CD8-positive, alpha-beta memory T cell (primary cell): Measurements from ENCODE around the gene DICER1. TPM values are rescaled to one million over a fixed set of nuclear protein-coding genes. Genes with fewer than 3 reads are reported as not detected.
A peak's percentile ranks its signal among the peaks of the same experiment; 100 is the strongest.

Source experiments
- CTCF ChIA-PET: fragments of 350-600 bp; sonication (Branson Sonifier 250); formaldehyde crosslinking; loops from one replicate; lab custom pipeline; 2021; ENCODE audit warnings: antibody characterized with exemption; lab: Charles Lee
- POLR2A ChIA-PET: fragments of 350-600 bp; sonication (Branson Sonifier 250); formaldehyde crosslinking; loops from one replicate; lab custom pipeline; 2021; ENCODE audit warnings: antibody characterized with exemption; lab: Charles Lee
- DNase-seq, 5 donors: peaks; one replicate each; pipeline versions ENCODE4 v3.0.0 to v3.0.0-alpha.2; 2020 to 2022; ENCODE audit warnings: mixed read lengths in 1 of 5
- H3K27ac ChIP-seq: one replicate; pipeline ENCODE4 v1.7.0; 2013; ENCODE audit warnings: low read depth, mild to moderate bottlenecking, low read length, moderate library complexity
- H3K27me3 ChIP-seq: 2 replicates; pipeline ENCODE4 v1.7.0; 2013; ENCODE audit warnings: low read length, mild to moderate bottlenecking; ENCODE audit not compliant: insufficient read depth, poor library complexity, severe bottlenecking
- H3K36me3 ChIP-seq: 2 replicates; pipeline ENCODE4 v1.7.0; 2013; ENCODE audit warnings: mild to moderate bottlenecking, low read length, moderate library complexity; ENCODE audit not compliant: insufficient read depth
- H3K4me1 ChIP-seq: 2 replicates; pipeline ENCODE4 v1.7.0; 2013; ENCODE audit warnings: mild to moderate bottlenecking, low read length, moderate library complexity; ENCODE audit not compliant: insufficient read depth
- H3K4me3 ChIP-seq: 2 replicates; pipeline ENCODE4 v1.7.0; 2013; ENCODE audit warnings: mild to moderate bottlenecking, low read length
- H3K9me3 ChIP-seq: 2 replicates; pipeline ENCODE4 v1.7.0; 2013; ENCODE audit warnings: mild to moderate bottlenecking, low read length
- H3K27ac Mint-ChIP-seq, 8 donors: one replicate each; pipeline ENCODE4 v1.8.0; 2020 to 2021; ENCODE audit warnings: mixed read lengths in 8 of 8, mild to moderate bottlenecking in 6 of 8, inconsistent platforms in 3 of 8, moderate library complexity in 3 of 8
- H3K27me3 Mint-ChIP-seq, 2 donors: one replicate each; pipeline ENCODE4 v1.8.0; 2020 to 2021; ENCODE audit warnings: mixed read lengths in 2 of 2, mild to moderate bottlenecking in 1 of 2, moderate library complexity in 1 of 2
- H3K36me3 Mint-ChIP-seq, 3 donors: one replicate each; pipeline ENCODE4 v1.8.0; 2020 to 2021; ENCODE audit warnings: mixed read lengths in 3 of 3, inconsistent platforms in 1 of 3, mild to moderate bottlenecking in 1 of 3
- H3K4me1 Mint-ChIP-seq, 3 donors: one replicate each; pipeline ENCODE4 v1.8.0; 2020 to 2021; ENCODE audit warnings: mixed read lengths in 3 of 3, inconsistent platforms in 1 of 3, mild to moderate bottlenecking in 1 of 3
- H3K4me3 Mint-ChIP-seq, 7 donors: one replicate each; pipeline ENCODE4 v1.8.0; 2020 to 2021; ENCODE audit warnings: mixed read lengths in 7 of 7, mild to moderate bottlenecking in 6 of 7, moderate library complexity in 4 of 7, inconsistent platforms in 2 of 7
- H3K9me3 Mint-ChIP-seq, 5 donors: one replicate each; pipeline ENCODE4 v1.8.0; 2020 to 2022; ENCODE audit warnings: mixed read lengths in 5 of 5, mild to moderate bottlenecking in 3 of 5, moderate library complexity in 2 of 5, inconsistent platforms in 1 of 5
- polyA plus RNA-seq: library from polyadenylated mRNA; unstranded; fragments of 300-500 nt; fragmentation: Illumina TruSeq; gene quantifications from one replicate; pipeline ENCODE4 v1.2.3, GENCODE V29; 2021
- total RNA-seq, 2 experiments: library from RNA; stranded (reverse); gene quantifications; one replicate each; pipeline ENCODE4 v1.2.3, GENCODE V29; 2021

DICER1 gene
- total and polyA plus RNA-seq, 3 experiments from 2014 or later = 15.0 to 62.0 (median 57.9) TPM

DNA sequence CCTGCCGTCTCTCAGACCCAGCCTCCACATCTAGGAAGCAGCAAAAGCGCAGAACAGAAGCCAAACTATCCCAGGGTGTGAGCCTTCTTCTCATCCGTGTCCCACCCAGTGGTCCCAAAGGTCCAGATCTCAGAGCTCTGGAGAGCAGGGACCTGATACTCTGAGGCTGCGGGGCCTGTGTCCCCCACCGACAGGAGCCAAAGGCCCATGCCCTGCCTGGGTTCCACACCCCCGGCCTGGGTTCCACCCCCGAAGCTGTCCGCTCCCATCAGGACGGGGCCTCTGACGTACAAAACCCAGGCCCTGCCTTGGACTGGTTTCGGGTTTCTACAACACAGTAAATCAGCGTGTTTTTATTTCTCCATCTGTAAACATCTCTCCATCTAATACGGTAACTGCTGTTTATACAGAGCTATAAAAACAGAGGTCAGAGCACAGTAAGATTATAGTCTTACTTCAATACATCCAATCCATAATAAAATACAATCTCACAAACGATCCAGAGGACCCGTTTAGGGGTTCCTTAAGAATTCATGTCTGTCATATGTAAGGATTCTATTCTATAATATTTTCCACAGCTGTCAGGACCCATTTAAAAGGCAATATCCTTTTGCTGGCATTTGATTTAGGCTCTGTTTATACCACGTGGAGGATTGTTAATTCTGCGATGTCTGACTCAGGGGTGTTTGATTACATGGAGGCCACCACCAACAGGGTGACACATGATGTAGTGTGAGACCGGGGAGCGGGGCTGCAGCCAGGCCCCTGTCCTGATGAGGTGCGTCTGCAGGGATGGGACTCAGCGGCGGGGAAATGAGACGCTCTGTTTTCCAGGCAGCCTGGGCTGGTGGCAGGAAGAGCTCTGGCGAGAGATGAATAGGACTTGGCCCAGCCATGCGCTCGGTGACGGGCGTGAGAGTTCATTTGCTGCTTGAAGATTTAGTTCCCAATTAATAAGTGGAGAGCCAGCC lies 110.3 kb downstream of the DICER1 start:
- Mint-ChIP-seq H3K4me3 (no peak overlapping the region), H3K27ac (no peak overlapping the region), H3K36me3 (no peaks in the 10 kb centered on the region), H3K4me1 (no peaks in the 10 kb centered on the region), H3K9me3 (no peaks in the 10 kb centered on the region), H3K27me3 (peaks cover 1 to 27% of the 10 kb centered on the region in 2 donors)
- Histone ChIP-seq H3K4me1 (no peaks in the 10 kb centered on the region), H3K9me3 (no peaks in the 10 kb centered on the region), H3K4me3 (no peak overlapping the region), H3K36me3 (no peaks in the 10 kb centered on the region), H3K27me3 (no peaks in the 10 kb centered on the region), H3K27ac (no peak overlapping the region)
- CTCF ChIA-PET = no interaction called here
- POLR2A ChIA-PET = no interaction called here
- no peak for DNase-seq

DNA sequence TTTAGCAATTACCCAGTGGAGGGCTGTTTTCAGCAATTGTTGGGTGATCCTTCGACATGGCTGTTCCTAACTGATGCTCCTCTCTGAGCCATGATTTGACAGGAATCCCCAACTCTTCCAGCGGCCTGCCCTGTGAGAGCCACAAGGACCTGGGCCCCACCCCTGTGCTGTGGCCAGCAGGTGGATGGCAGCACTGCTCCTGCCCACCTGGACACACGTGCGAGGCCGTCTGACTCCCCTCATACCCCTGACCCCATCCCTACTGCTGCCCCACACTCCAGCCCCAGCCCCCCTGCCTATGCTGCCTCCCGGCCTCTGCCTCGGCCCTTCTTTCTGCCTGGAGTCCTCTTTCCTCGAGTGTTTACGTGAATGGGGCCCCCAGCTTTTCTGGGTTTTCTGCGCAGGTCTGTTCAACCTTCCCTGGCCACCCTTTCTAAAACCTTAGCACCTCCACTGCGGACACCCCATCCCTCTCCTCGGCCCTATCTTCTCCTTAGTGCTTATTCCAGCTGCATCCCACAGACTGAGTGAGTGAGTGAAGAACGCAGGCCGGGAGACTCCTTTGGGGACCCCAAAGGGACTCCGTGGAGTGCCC lies 111.4 kb downstream of the DICER1 start:
- Mint-ChIP-seq H3K27ac (no peak overlapping the region), H3K4me1 (no peaks in the 10 kb centered on the region), H3K9me3 (no peaks in the 10 kb centered on the region), H3K4me3 (no peak overlapping the region), H3K36me3 (no peaks in the 10 kb centered on the region), H3K27me3 (peaks cover 2 to 32% of the 10 kb centered on the region in 2 donors)
- DNase-seq = no peak
- H3K27ac ChIP-seq = no peak overlapping the region
- H3K4me1 ChIP-seq = no peaks in the 10 kb centered on the region
- H3K9me3 ChIP-seq = no peaks in the 10 kb centered on the region
- H3K27me3 ChIP-seq = no peaks in the 10 kb centered on the region
- H3K4me3 ChIP-seq = no peak overlapping the region
- ChIA-PET CTCF (no interaction called here), POLR2A (no interaction called here)
- H3K36me3 ChIP-seq = no peaks in the 10 kb centered on the region

DNA sequence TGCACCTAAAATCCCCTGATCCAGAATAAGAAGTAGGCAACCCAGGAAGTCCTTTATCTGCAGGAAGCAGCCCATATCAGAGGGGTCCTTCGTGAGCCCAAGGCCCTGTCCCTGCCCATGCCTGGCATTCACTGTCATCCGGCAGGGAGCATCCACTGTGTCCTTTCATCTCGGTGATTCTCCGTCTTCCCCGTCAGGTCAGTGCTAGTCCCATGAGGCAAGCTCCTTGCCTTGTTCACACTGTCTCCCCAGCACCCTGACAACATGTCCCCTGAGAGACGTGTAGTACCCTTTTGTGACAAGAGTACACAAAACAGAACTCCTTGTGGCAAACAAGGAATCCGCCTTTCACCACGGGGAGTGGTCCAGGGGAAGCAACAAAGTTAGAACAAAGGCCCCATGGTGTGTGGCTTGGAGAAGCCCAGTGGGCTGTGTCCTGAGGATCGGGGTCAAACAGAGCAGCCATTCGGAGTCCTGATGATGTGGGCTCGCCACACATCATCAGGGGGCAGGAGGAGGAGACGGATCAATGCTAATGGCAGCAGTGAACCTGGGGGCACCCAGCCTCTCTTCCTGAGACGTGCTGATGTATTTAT lies 112.1 kb downstream of the DICER1 start:
- no peak overlapping the region for H3K4me3 Mint-ChIP-seq
- ChIA-PET POLR2A (no interaction called here), CTCF (no interaction called here)
- H3K4me3 ChIP-seq = no peak overlapping the region
- no peaks in the 10 kb centered on the region for H3K36me3 ChIP-seq
- peaks cover 2 to 37% of the 10 kb centered on the region in 2 donors for H3K27me3 Mint-ChIP-seq
- no peaks in the 10 kb centered on the region for H3K27me3 ChIP-seq
- no peak for DNase-seq
- no peaks in the 10 kb centered on the region for H3K4me1 ChIP-seq
- no peaks in the 10 kb centered on the region for H3K36me3 Mint-ChIP-seq
- H3K27ac Mint-ChIP-seq = no peak overlapping the region
- no peaks in the 10 kb centered on the region for H3K9me3 Mint-ChIP-seq
- H3K9me3 ChIP-seq = no peaks in the 10 kb centered on the region
- no peak overlapping the region for H3K27ac ChIP-seq
- H3K4me1 Mint-ChIP-seq = no peaks in the 10 kb centered on the region

GRCh38 chr14:95044463-95045105 lies 112.7 kb downstream of the DICER1 start:
- no peaks in the 10 kb centered on the region for H3K9me3 ChIP-seq
- ChIA-PET CTCF (no interaction called here), POLR2A (no interaction called here)
- Mint-ChIP-seq H3K4me1 (no peaks in the 10 kb centered on the region), H3K9me3 (no peaks in the 10 kb centered on the region), H3K36me3 (no peaks in the 10 kb centered on the region), H3K27ac (no peak overlapping the region), H3K4me3 (no peak overlapping the region), H3K27me3 (peaks cover 6 to 41% of the 10 kb centered on the region in 2 donors)
- H3K27ac ChIP-seq = no peak overlapping the region
- no peak for DNase-seq
- no peaks in the 10 kb centered on the region for H3K4me1 ChIP-seq
- H3K36me3 ChIP-seq = no peaks in the 10 kb centered on the region
- no peaks in the 10 kb centered on the region for H3K27me3 ChIP-seq
- no peak overlapping the region for H3K4me3 ChIP-seq

GRCh38 chr14:95043732-95044462 lies 113.4 kb downstream of the DICER1 start:
- Mint-ChIP-seq H3K4me3 (no peak overlapping the region), H3K36me3 (no peaks in the 10 kb centered on the region), H3K4me1 (no peaks in the 10 kb centered on the region), H3K27ac (no peak overlapping the region), H3K27me3 (peaks cover 6 to 36% of the 10 kb centered on the region in 2 donors), H3K9me3 (no peaks in the 10 kb centered on the region)
- CTCF ChIA-PET = no interaction called here
- H3K4me3 ChIP-seq = no peak overlapping the region
- no peaks in the 10 kb centered on the region for H3K36me3 ChIP-seq
- H3K27ac ChIP-seq = no peak overlapping the region
- no peaks in the 10 kb centered on the region for H3K4me1 ChIP-seq
- POLR2A ChIA-PET = no interaction called here
- no peaks in the 10 kb centered on the region for H3K27me3 ChIP-seq
- DNase-seq = no peak
- no peaks in the 10 kb centered on the region for H3K9me3 ChIP-seq

- Mint-ChIP-seq H3K9me3 (no peaks in the 10 kb centered on the region), H3K27ac (peak overlapping the region in 1 of 8 donors; percentile 17), H3K4me3 (no peak overlapping the region), H3K27me3 (peaks cover 6 to 35% of the 10 kb centered on the region in 2 donors), H3K36me3 (no peaks in the 10 kb centered on the region), H3K4me1 (no peaks in the 10 kb centered on the region)
- Histone ChIP-seq H3K27ac (no peak overlapping the region), H3K9me3 (no peaks in the 10 kb centered on the region), H3K27me3 (no peaks in the 10 kb centered on the region), H3K4me1 (no peaks in the 10 kb centered on the region), H3K4me3 (no peak overlapping the region), H3K36me3 (no peaks in the 10 kb centered on the region)
- CTCF ChIA-PET = no interaction called here
- POLR2A ChIA-PET = no interaction called here
- no peak for DNase-seq
Observed at GRCh38 chr14:95043314-95043713, 114.0 kb downstream of the DICER1 start.

DNA sequence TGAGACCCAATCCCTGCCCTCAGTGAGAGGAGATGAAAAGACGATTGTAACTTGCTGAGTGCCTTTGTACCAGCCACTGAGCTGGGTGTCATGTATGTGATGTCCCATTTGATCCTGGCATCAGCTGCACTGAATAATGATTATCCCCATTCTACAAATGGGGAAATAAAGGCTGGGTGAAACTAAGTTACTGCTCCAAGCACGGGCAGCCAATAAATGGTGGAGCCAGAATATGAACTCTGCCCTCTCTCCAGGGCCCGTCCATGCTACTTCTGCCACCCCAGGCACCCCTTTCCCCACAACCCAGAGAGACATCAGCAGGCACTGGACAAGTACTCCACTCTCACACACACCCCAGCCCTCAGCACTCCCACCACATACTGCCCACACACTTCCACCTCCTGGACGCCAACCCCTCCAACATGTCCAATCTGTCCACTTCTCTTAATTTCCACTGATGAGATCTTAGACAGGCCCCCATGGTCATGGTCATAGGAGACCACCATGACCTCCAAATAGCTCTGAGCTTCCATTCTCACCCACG lies 115.8 kb downstream of the DICER1 start:
- Mint-ChIP-seq H3K9me3 (no peaks in the 10 kb centered on the region), H3K27me3 (peaks cover 6 to 37% of the 10 kb centered on the region in 2 donors), H3K4me1 (no peaks in the 10 kb centered on the region), H3K36me3 (no peaks in the 10 kb centered on the region), H3K27ac (no peak overlapping the region), H3K4me3 (no peak overlapping the region)
- DNase-seq = no peak
- no peaks in the 10 kb centered on the region for H3K4me1 ChIP-seq
- no peaks in the 10 kb centered on the region for H3K36me3 ChIP-seq
- no peaks in the 10 kb centered on the region for H3K27me3 ChIP-seq
- H3K9me3 ChIP-seq = no peaks in the 10 kb centered on the region
- H3K4me3 ChIP-seq = no peak overlapping the region
- ChIA-PET POLR2A (no interaction called here), CTCF (no interaction called here)
- H3K27ac ChIP-seq = no peak overlapping the region
